Peyer's patch (tissue), 4 donors: ENCODE data around the gene CCDC14.

Experiments used
- POLR2A ChIP-seq, 2 donors: fragments of 450-650 bp; IDR thresholded peaks; one replicate each; pipeline ENCODE4 v1.5.1; 2017; ENCODE audit warnings: antibody characterized with exemption in 2 of 2, mild to moderate bottlenecking in 2 of 2, moderate library complexity in 2 of 2
- TF ChIP-seq, protein P1 (sequence below), 6 experiments: fragments of 450-650 bp in 4 of 6; fragments of 200-600 bp in 2 of 6; sonication (generic) in 1 of 6; IDR thresholded peaks; one replicate each; pipeline ENCODE4 v1.5.1; 2017 to 2019; ENCODE audit warnings: antibody characterized with exemption in 6 of 6, mild to moderate bottlenecking in 3 of 6, moderate library complexity in 1 of 6

DNA sequence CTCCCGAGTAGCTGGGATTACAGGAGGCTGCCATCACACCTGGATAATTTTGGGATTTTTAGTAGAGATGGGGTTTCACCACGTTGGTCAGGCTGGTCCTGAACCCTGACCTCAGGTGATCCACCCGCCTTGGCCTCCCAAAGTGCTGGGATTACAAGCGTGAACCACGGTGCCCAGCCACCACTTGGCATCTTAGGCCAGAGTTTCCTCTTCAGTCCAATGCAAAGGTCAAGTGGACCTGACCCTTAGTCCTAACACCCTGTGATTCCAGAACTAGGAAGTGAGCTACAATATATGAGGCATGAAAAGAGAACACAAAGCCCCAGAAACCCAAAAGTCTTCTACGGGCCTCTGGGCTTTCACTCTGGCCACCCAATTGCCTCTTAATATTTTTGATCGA is 82.2 kb downstream of the CCDC14 start:
- TF ChIP-seq, protein P1, sequence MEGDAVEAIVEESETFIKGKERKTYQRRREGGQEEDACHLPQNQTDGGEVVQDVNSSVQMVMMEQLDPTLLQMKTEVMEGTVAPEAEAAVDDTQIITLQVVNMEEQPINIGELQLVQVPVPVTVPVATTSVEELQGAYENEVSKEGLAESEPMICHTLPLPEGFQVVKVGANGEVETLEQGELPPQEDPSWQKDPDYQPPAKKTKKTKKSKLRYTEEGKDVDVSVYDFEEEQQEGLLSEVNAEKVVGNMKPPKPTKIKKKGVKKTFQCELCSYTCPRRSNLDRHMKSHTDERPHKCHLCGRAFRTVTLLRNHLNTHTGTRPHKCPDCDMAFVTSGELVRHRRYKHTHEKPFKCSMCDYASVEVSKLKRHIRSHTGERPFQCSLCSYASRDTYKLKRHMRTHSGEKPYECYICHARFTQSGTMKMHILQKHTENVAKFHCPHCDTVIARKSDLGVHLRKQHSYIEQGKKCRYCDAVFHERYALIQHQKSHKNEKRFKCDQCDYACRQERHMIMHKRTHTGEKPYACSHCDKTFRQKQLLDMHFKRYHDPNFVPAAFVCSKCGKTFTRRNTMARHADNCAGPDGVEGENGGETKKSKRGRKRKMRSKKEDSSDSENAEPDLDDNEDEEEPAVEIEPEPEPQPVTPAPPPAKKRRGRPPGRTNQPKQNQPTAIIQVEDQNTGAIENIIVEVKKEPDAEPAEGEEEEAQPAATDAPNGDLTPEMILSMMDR (IDR thresholded peaks at IDR 0.05) = no peak
- TF ChIP-seq POLR2A (IDR thresholded peaks at IDR 0.05) = no peak
